AG10803 (cell line): ENCODE results near the gene ADAMTS20.
A peak's percentile ranks its signal among the peaks of the same experiment; 100 is the strongest.

ENCODE experiments used
- DNase-seq: peaks from one replicate; pipeline ENCODE4 v3.0.0; 2010; ENCODE audit warnings: low read depth
- H3K4me3 ChIP-seq: 2 replicates; pipeline ENCODE4 v1.5.1; 2011; ENCODE audit warnings: mild to moderate bottlenecking, low read length, control low read depth
- TF ChIP-seq, protein P1 (sequence below): conservative IDR thresholded peaks from 2 replicates; pipeline ENCODE4 v1.5.1; 2011; ENCODE audit warnings: mild to moderate bottlenecking, low read length, control low read depth, inconsistent platforms

ADAMTS20 gene

DNA sequence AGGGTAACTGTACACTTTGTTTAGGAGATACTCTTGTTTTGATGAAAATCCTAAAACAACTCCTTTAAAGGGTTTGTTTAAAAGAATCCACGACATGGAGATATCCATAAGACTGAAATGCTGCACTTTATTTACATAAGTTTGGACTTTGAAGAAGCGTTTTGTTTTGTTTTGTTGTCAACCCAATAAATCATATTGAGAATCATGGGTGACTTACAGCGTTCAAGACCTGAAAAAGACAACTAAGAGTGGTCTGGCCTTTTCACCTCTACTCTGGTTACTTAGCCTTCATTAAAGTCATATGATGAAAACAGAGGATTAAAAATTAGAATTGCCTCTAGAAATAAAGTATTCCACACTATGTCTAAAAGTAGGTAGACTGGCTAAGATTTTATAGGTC is 234.8 kb downstream of the ADAMTS20 start:
- TF ChIP-seq, protein P1, sequence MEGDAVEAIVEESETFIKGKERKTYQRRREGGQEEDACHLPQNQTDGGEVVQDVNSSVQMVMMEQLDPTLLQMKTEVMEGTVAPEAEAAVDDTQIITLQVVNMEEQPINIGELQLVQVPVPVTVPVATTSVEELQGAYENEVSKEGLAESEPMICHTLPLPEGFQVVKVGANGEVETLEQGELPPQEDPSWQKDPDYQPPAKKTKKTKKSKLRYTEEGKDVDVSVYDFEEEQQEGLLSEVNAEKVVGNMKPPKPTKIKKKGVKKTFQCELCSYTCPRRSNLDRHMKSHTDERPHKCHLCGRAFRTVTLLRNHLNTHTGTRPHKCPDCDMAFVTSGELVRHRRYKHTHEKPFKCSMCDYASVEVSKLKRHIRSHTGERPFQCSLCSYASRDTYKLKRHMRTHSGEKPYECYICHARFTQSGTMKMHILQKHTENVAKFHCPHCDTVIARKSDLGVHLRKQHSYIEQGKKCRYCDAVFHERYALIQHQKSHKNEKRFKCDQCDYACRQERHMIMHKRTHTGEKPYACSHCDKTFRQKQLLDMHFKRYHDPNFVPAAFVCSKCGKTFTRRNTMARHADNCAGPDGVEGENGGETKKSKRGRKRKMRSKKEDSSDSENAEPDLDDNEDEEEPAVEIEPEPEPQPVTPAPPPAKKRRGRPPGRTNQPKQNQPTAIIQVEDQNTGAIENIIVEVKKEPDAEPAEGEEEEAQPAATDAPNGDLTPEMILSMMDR = no peak
- no peak overlapping the region for H3K4me3 ChIP-seq
- DNase-seq = no peak

DNA sequence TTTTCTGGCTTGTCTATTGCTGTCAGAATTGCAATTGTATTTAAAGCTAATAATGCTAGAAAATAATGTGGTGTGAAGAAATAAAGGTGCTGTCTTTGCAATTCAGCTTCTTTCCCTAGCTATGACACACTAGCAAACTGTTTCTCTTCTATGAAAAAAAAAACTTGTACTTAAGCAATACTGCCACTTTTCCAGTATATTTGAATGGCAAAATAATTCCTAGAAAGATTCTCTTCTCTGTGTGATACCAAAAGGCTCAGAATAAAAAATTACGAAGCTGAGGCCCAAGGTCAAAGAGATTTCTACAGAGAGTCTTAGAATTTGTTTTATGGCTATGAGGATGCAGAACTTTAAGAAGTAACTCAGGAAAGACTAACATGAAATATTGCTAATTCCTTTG is 235.5 kb downstream of the ADAMTS20 start:
- H3K4me3 ChIP-seq = no peak overlapping the region
- DNase-seq = no peak
- TF ChIP-seq, protein P1 = no peak

DNA sequence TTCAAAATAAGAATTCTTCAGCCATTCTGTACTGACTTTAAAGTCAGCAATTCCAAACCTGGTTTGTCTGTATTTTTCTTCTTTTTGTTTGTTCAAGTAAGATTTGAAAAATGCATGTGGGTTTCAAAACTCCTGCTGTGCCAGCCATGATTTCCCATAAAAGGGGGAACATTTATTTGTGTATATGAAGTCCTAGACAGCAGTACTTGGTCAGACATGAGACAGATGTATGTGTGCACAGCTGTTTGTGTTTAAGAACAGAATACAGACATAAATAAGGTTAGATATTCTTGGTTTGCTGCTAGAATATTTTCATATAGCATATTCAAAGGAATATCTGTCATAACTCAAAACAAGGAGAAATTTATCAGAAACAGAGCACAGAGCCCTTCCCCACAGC is 236.0 kb downstream of the ADAMTS20 start:
- no peak for DNase-seq
- TF ChIP-seq, protein P1 = no peak
- H3K4me3 ChIP-seq = no peak overlapping the region

DNA sequence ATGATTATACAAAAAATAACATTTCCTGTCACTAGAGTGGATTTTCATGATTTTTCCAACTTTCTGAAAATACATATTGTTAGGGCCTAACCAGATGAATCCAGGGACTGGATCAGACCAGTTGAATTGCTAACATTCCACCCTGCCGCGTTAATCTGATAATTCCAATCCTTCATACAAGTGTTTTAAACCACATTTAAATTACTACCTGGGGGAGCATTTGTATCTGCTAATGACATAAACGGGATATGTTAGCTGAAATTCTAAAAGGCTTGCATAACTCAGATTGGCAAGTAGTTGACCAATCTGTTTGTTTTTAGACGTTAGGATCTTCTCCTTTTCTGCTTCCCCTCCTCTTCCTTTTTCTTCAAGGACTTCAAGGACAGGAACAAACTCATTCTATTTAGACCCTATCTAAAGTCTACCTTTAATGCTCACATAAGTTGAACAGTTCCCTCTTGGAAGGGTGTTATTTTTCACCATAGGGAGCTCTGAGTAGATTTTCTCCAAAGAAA is 239.0 kb downstream of the ADAMTS20 start:
- TF ChIP-seq, protein P1 = no peak
- no peak overlapping the region for H3K4me3 ChIP-seq
- DNase-seq = no peak

DNA sequence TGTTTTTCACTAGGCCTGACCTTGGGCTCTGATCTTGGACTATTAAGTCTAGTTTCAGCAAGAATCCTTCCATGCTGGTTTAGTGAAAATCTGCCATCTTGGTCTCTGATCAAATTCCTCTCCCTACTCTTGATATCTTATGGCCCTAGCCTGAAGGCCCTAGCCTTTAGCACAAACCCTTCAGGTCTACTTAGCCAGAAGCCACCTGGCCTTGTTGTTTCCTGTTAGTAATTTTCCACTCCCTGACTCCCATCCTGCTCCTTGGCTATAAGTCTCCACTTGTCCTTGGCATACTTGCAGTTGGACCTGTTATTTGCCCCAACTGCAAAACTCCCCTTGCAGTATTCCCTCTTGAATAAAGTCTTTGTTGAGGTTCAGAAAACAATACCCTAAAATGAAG is 241.4 kb downstream of the ADAMTS20 start:
- no peak for DNase-seq
- TF ChIP-seq, protein P1 = no peak
- no peak overlapping the region for H3K4me3 ChIP-seq

DNA sequence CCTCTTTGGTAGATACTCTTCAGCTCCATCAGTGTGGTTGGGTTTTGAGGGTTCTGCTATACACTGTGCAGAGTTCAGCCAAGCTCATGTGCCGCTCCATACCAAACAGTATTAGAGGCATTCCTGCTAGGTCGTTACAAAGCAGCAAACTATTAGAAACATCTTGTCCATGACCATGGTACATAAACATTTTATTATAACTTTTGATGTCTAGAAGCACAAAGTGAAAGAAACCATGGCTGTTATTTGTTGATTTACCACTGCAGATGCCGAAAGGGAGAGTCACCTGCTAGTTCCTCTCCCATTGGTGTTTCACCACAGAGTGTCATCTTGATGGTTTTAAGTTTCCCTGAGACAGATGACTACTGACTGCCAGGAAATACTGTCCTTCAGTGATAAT is 242.0 kb downstream of the ADAMTS20 start:
- H3K4me3 ChIP-seq = no peak overlapping the region
- peak; percentile 61 for DNase-seq
- TF ChIP-seq, protein P1 = no peak

DNA sequence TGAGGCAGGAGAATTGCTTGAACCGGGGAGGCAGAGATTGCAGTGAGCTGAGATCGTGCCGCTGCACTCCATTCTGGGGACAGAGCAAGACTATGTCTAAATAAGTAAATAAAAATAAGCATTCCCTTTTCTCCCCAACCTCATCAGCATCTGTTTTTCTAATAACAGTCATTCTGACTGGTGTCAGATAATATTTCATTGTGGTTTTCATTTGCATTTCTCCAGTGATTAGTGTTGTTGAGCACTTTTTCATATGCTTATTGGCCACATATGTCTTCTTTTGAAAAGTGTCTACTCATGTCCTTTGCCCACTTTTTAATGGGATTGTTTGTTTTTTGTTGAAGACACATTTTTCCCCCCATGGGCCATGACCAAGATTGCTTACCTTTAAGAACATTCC is 243.2 kb downstream of the ADAMTS20 start:
- TF ChIP-seq, protein P1 = no peak
- H3K4me3 ChIP-seq = no peak overlapping the region

More for the DNA sequence above, 243.2 kb downstream of the ADAMTS20 start:
- no peak for DNase-seq
